Left kidney (tissue), 2 donors: ENCODE results near the gene TRPV3. TPM values are rescaled to one million over a fixed set of nuclear protein-coding genes. Genes with fewer than 3 reads are reported as not detected.
"Not testable (repeated sequence)": the region's sequence is repeated elsewhere in the genome, so short reads cannot be mapped to it uniquely, and the experiment has no call there.

ENCODE experiments used
- DNase-seq: peaks from one replicate; pipeline ENCODE4 v3.0.0-alpha.2; 2013
- polyA plus RNA-seq: library from polyadenylated mRNA; unstranded; fragments of 120-200 nt; gene quantifications from one replicate; pipeline ENCODE4 v1.2.1, GENCODE V29; 2013; ENCODE audit not compliant: insufficient read length

The TRPV3 gene
- polyA plus RNA-seq, 1 donor: 1.1 TPM

GRCh38 chr17:3573246-3574100, 15.9 kb upstream of the TRPV3 start:
- no peak for DNase-seq

- no peak for DNase-seq
Observed at GRCh38 chr17:3572231-3572630, 14.6 kb upstream of the TRPV3 start.

GRCh38 chr17:3571043-3571900, 13.7 kb upstream of the TRPV3 start:
- DNase-seq: no peak

- DNase-seq: no peak
Observed at GRCh38 chr17:3569534-3570137, 12.0 kb upstream of the TRPV3 start.

GRCh38 chr17:3566551-3566950, 8.9 kb upstream of the TRPV3 start:
- DNase-seq: no peak

- DNase-seq: no peak
Observed at GRCh38 chr17:3565143-3565542, 7.5 kb upstream of the TRPV3 start.

GRCh38 chr17:3564241-3564640, 6.6 kb upstream of the TRPV3 start:
- DNase-seq: not testable (repeated sequence)

- DNase-seq: no peak
Observed at GRCh38 chr17:3559270-3559645, 1.6 kb upstream of the TRPV3 start.

GRCh38 chr17:3558603-3559269, 1.1 kb upstream of the TRPV3 start:
- DNase-seq: no peak

GRCh38 chr17:3556916-3557767, 470 bp downstream of the TRPV3 start:
- no peak for DNase-seq

GRCh38 chr17:3556239-3556915, 1.2 kb downstream of the TRPV3 start:
- DNase-seq: no peak

- no peak for DNase-seq
Observed at GRCh38 chr17:3555189-3555796, 2.3 kb downstream of the TRPV3 start.

- no peak for DNase-seq
Observed at GRCh38 chr17:3554440-3554839, 3.2 kb downstream of the TRPV3 start.

- DNase-seq: no peak
Observed at GRCh38 chr17:3553419-3554401, 3.9 kb downstream of the TRPV3 start.

GRCh38 chr17:3552916-3553315, 4.7 kb downstream of the TRPV3 start:
- DNase-seq: no peak

- DNase-seq: no peak
Observed at GRCh38 chr17:3551189-3551588, 6.4 kb downstream of the TRPV3 start.

- no peak for DNase-seq
Observed at GRCh38 chr17:3549610-3550162, 7.9 kb downstream of the TRPV3 start.

- DNase-seq: no peak
Observed at GRCh38 chr17:3547628-3548027, 10.0 kb downstream of the TRPV3 start.

- no peak for DNase-seq
Observed at GRCh38 chr17:3546997-3547396, 10.6 kb downstream of the TRPV3 start.
